ENCODE results near the gene IRX3.
"Not testable (repeated sequence)": the region's sequence is repeated elsewhere in the genome, so short reads cannot be mapped to it uniquely, and the experiment has no call there.

DNA sequence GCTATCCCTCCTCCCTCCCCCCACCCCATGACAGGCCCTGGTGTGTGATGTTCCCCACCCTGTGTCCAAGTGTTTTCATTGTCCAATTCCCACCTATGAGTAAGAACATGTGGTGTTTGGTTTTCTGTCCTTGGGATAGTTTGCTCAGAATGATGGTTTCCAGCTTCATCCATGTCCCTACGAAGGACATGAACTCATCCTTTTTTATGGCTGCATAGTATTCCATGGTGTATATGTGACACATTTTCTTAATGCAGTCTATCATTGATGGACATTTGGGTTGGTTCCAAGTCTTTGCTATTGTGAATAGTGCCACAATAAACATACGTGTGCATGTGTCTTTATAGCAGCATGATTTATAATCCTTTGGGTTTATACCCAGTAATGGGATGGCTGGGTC is 38.9 kb downstream of the IRX3 start:
- TF ChIP-seq, protein P1, sequence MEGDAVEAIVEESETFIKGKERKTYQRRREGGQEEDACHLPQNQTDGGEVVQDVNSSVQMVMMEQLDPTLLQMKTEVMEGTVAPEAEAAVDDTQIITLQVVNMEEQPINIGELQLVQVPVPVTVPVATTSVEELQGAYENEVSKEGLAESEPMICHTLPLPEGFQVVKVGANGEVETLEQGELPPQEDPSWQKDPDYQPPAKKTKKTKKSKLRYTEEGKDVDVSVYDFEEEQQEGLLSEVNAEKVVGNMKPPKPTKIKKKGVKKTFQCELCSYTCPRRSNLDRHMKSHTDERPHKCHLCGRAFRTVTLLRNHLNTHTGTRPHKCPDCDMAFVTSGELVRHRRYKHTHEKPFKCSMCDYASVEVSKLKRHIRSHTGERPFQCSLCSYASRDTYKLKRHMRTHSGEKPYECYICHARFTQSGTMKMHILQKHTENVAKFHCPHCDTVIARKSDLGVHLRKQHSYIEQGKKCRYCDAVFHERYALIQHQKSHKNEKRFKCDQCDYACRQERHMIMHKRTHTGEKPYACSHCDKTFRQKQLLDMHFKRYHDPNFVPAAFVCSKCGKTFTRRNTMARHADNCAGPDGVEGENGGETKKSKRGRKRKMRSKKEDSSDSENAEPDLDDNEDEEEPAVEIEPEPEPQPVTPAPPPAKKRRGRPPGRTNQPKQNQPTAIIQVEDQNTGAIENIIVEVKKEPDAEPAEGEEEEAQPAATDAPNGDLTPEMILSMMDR (IDR thresholded peaks at IDR 0.05) = not testable (repeated sequence)
- not testable (repeated sequence) for TF ChIP-seq POLR2A (IDR thresholded peaks at IDR 0.05)

Measured in Peyer's patch (tissue), 4 donors.